22Rv1 (cell line): Measurements from ENCODE around the gene ANAPC13.

Experiments
- CTCF ChIP-seq: fragments of 450-650 bp; IDR thresholded peaks from 2 replicates; pipeline ENCODE4 v1.5.1; 2017; ENCODE audit warnings: mild to moderate bottlenecking
- ZFX ChIP-seq: fragments of 450-650 bp; IDR thresholded peaks from 2 replicates; pipeline ENCODE4 v1.6.1; 2017; ENCODE audit warnings: antibody characterized with exemption, borderline replicate concordance

GRCh38 chr3:134464689-134465365 lies 21.0 kb downstream of the ANAPC13 start:
- no peak for TF ChIP-seq CTCF
- TF ChIP-seq ZFX: no peak
